HEK293 (cell line): ENCODE results near the gene ZNF385C.

Experiments
- CTCF ChIA-PET: fragments of 350-600 bp; formaldehyde crosslinking; extraction: SDS; loops from one replicate; lab custom pipeline; 2021; ENCODE audit warnings: antibody characterized with exemption; lab: Yijun Ruan, JAX
- POLR2A ChIA-PET: fragments of 300-600 bp; formaldehyde crosslinking; extraction: SDS; loops from one replicate; lab custom pipeline; 2020; ENCODE audit warnings: antibody characterized with exemption, inconsistent platforms; lab: Yijun Ruan, JAX
- H3K27ac ChIP-seq: fragments of 200-500 bp; sonication (Bioruptor generic); 2 replicates; pipeline ENCODE4 v1.5.1; 2014; ENCODE audit warnings: low read depth, low read length, control low read depth, inconsistent platforms; ENCODE audit errors: extremely low read depth
- H3K36me3 ChIP-seq, 2 experiments: fragments of 200-500 bp in 1 of 2; sonication (Bioruptor generic) in 1 of 2; 1 replicate in 1 of 2; 2 replicates in 1 of 2; pipeline ENCODE4 v1.5.1; 2014 to 2017; ENCODE audit warnings: inconsistent platforms in 2 of 2, low read length in 2 of 2; ENCODE audit not compliant: control insufficient read depth in 2 of 2, insufficient read depth in 1 of 2
- H3K4me1 ChIP-seq: fragments of 200-500 bp; sonication (Bioruptor generic); 2 replicates; pipeline ENCODE4 v1.5.1; 2014; ENCODE audit warnings: mild to moderate bottlenecking, low read length, inconsistent platforms; ENCODE audit not compliant: control insufficient read depth, insufficient read depth
- H3K4me3 ChIP-seq: 2 replicates; pipeline ENCODE4 v1.5.1; 2011; ENCODE audit warnings: low read depth, mild to moderate bottlenecking, control low read depth, low read length, moderate library complexity
- H3K9me3 ChIP-seq: fragments of 200-500 bp; sonication (Bioruptor generic); 2 replicates; pipeline ENCODE4 v1.5.1; 2014; ENCODE audit warnings: low read depth, low read length, inconsistent platforms; ENCODE audit not compliant: control insufficient read depth, insufficient read depth
- KLF1 ChIP-seq: fragments of 450-650 bp; formaldehyde crosslinking; IDR thresholded peaks from 2 replicates; pipeline ENCODE4 v1.5.1; 2016; ENCODE audit warnings: missing biosample characterization, missing genetic modification characterization
- ZFP37 ChIP-seq: fragments of 450-650 bp; formaldehyde crosslinking; IDR thresholded peaks from 2 replicates; pipeline ENCODE4 v1.5.1; 2016; ENCODE audit warnings: missing biosample characterization, missing genetic modification characterization
- ZFP41 ChIP-seq: fragments of 450-650 bp; formaldehyde crosslinking; IDR thresholded peaks from 2 replicates; pipeline ENCODE4 v1.5.1; 2016; ENCODE audit warnings: missing biosample characterization, missing genetic modification characterization, borderline replicate concordance
- ZNF140 ChIP-seq: fragments of 450-650 bp; formaldehyde crosslinking; IDR thresholded peaks from 2 replicates; pipeline ENCODE4 v1.5.1; 2016; ENCODE audit warnings: missing biosample characterization, missing genetic modification characterization
- ZNF146 ChIP-seq: fragments of 450-650 bp; formaldehyde crosslinking; IDR thresholded peaks from 2 replicates; pipeline ENCODE4 v1.5.1; 2016; ENCODE audit warnings: missing biosample characterization, missing genetic modification characterization
- ZNF202 ChIP-seq: fragments of 450-650 bp; formaldehyde crosslinking; IDR thresholded peaks from 2 replicates; pipeline ENCODE4 v1.5.1; 2016; ENCODE audit warnings: missing biosample characterization, missing genetic modification characterization, borderline replicate concordance
- ZNF302 ChIP-seq: fragments of 450-650 bp; formaldehyde crosslinking; IDR thresholded peaks from 2 replicates; pipeline ENCODE4 v1.5.1; 2016; ENCODE audit warnings: missing biosample characterization, missing genetic modification characterization, low read depth
- ZNF37A ChIP-seq: fragments of 450-650 bp; IDR thresholded peaks from 2 replicates; pipeline ENCODE4 v1.5.1; 2018; ENCODE audit warnings: missing biosample characterization, missing genetic modification characterization
- ZNF596 ChIP-seq: fragments of 450-650 bp; IDR thresholded peaks from 2 replicates; pipeline ENCODE4 v1.5.0; 2018; ENCODE audit warnings: missing biosample characterization, mild to moderate bottlenecking, missing genetic modification characterization, moderate library complexity
- TF ChIP-seq, protein P1 (sequence below): fragments of 450-650 bp; formaldehyde crosslinking; IDR thresholded peaks from 2 replicates; pipeline ENCODE4 v1.5.1; 2016; ENCODE audit warnings: missing biosample characterization, missing genetic modification characterization
- TF ChIP-seq, protein P2 (sequence below): fragments of 450-650 bp; formaldehyde crosslinking; IDR thresholded peaks from 2 replicates; pipeline ENCODE4 v1.5.1; 2016; ENCODE audit warnings: missing biosample characterization, missing genetic modification characterization
- TF ChIP-seq, protein P3 (sequence below): fragments of 450-650 bp; formaldehyde crosslinking; IDR thresholded peaks from 2 replicates; pipeline ENCODE4 v1.5.1; 2016; ENCODE audit warnings: missing biosample characterization, missing genetic modification characterization
- TF ChIP-seq, protein P4 (sequence below): fragments of 450-650 bp; formaldehyde crosslinking; IDR thresholded peaks from 2 replicates; pipeline ENCODE4 v1.5.1; 2016; ENCODE audit warnings: missing biosample characterization, missing genetic modification characterization
- TF ChIP-seq, protein P5 (sequence below): fragments of 450-650 bp; formaldehyde crosslinking; IDR thresholded peaks from 2 replicates; pipeline ENCODE4 v1.5.1; 2016; ENCODE audit warnings: missing biosample characterization, missing genetic modification characterization
- TF ChIP-seq, protein P6 (sequence below): fragments of 450-650 bp; formaldehyde crosslinking; IDR thresholded peaks from 2 replicates; pipeline ENCODE4 v1.5.1; 2016; ENCODE audit warnings: missing biosample characterization, missing genetic modification characterization, borderline replicate concordance
- TF ChIP-seq, protein P7 (sequence below): fragments of 450-650 bp; formaldehyde crosslinking; optimal IDR thresholded peaks from 2 replicates; pipeline ENCODE3; 2016; ENCODE audit warnings: missing biosample characterization, mild to moderate bottlenecking, missing genetic modification characterization

ZNF385C gene

DNA sequence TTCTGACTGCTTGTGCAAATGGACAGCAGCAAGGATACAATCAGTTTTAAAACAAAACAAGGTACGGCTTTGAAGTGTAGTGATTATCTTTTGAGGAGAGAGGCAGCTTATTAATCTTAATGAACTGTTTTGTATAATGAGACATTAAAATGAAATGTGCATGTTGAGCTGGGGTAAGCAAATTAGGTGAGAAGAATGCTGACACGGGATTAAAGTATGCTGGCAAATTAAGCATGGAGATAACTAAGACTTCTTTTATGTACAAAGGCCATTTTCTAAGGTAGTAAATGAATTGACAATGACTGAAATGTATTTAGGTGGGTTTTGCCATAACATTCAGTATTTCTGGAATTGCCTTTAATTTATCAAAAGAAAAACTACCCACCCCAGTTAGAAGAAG is 99.8 kb downstream of the ZNF385C start:
- Histone ChIP-seq H3K36me3 (peaks cover 73 to 92% of the 10 kb centered on the region in 2 experiments), H3K9me3 (no peaks in the 10 kb centered on the region; the same call in 1 of the 2 replicates), H3K4me1 (no peaks in the 10 kb centered on the region), H3K27ac (no peak overlapping the region)
- CTCF ChIA-PET, result no interaction called here
- POLR2A ChIA-PET, result interaction anchor here (1.6 kb wide), 1 partner anchor 21 kb away, joined by 3 read pairs; the partner anchor contains the start of gene NKIRAS2
- TF ChIP-seq ZNF302 (tag by site-specific recombination) (no peak), ZFP41 (tag by site-specific recombination) (no peak), KLF1 (no peak), ZNF140 (tag by site-specific recombination) (no peak), ZNF146 (tag by site-specific recombination) (no peak), ZNF202 (tag by site-specific recombination) (no peak), ZNF596 (tag by site-specific recombination) (no peak), ZFP37 (tag by site-specific recombination) (no peak), ZNF37A (tag by site-specific recombination) (no peak)
- TF ChIP-seq, protein P1, sequence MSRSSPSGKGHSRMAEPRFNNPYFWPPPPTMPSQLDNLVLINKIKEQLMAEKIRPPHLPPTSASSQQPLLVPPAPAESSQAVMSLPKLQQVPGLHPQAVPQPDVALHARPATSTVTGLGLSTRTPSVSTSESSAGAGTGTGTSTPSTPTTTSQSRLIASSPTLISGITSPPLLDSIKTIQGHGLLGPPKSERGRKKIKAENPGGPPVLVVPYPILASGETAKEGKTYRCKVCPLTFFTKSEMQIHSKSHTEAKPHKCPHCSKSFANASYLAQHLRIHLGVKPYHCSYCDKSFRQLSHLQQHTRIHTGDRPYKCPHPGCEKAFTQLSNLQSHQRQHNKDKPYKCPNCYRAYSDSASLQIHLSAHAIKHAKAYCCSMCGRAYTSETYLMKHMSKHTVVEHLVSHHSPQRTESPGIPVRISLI (tag by site-specific recombination), result no peak
- TF ChIP-seq, protein P2, sequence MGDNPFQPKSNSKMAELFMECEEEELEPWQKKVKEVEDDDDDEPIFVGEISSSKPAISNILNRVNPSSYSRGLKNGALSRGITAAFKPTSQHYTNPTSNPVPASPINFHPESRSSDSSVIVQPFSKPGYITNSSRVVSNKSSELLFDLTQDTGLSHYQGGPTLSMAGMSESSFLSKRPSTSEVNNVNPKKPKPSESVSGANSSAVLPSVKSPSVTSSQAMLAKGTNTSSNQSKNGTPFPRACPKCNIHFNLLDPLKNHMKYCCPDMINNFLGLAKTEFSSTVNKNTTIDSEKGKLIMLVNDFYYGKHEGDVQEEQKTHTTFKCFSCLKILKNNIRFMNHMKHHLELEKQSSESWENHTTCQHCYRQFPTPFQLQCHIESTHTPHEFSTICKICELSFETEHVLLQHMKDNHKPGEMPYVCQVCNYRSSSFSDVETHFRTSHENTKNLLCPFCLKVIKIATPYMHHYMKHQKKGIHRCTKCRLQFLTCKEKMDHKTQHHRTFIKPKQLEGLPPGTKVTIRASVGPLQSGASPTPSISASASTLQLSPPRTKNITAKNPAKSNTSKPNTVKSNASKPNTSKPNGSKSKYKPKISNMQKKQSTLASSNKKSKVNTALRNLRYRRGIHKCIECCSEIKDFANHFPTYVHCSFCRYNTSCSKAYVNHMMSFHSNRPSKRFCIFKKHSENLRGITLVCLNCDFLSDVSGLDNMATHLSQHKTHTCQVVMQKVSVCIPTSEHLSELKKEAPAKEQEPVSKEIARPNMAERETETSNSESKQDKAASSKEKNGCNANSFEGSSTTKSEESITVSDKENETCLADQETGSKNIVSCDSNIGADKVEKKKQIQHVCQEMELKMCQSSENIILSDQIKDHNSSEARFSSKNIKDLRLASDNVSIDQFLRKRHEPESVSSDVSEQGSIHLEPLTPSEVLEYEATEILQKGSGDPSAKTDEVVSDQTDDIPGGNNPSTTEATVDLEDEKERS, result no peak
- TF ChIP-seq, protein P3, sequence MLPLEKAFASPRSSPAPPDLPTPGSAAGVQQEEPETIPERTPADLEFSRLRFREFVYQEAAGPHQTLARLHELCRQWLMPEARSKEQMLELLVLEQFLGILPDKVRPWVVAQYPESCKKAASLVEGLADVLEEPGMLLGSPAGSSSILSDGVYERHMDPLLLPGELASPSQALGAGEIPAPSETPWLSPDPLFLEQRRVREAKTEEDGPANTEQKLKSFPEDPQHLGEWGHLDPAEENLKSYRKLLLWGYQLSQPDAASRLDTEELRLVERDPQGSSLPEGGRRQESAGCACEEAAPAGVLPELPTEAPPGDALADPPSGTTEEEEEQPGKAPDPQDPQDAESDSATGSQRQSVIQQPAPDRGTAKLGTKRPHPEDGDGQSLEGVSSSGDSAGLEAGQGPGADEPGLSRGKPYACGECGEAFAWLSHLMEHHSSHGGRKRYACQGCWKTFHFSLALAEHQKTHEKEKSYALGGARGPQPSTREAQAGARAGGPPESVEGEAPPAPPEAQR (tag by site-specific recombination), result no peak
- TF ChIP-seq, protein P4, sequence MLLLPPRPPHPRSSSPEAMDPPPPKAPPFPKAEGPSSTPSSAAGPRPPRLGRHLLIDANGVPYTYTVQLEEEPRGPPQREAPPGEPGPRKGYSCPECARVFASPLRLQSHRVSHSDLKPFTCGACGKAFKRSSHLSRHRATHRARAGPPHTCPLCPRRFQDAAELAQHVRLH (tag by site-specific recombination), result no peak
- TF ChIP-seq, protein P5, sequence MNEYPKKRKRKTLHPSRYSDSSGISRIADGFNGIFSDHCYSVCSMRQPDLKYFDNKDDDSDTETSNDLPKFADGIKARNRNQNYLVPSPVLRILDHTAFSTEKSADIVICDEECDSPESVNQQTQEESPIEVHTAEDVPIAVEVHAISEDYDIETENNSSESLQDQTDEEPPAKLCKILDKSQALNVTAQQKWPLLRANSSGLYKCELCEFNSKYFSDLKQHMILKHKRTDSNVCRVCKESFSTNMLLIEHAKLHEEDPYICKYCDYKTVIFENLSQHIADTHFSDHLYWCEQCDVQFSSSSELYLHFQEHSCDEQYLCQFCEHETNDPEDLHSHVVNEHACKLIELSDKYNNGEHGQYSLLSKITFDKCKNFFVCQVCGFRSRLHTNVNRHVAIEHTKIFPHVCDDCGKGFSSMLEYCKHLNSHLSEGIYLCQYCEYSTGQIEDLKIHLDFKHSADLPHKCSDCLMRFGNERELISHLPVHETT (tag by site-specific recombination), result no peak
- TF ChIP-seq, protein P6, sequence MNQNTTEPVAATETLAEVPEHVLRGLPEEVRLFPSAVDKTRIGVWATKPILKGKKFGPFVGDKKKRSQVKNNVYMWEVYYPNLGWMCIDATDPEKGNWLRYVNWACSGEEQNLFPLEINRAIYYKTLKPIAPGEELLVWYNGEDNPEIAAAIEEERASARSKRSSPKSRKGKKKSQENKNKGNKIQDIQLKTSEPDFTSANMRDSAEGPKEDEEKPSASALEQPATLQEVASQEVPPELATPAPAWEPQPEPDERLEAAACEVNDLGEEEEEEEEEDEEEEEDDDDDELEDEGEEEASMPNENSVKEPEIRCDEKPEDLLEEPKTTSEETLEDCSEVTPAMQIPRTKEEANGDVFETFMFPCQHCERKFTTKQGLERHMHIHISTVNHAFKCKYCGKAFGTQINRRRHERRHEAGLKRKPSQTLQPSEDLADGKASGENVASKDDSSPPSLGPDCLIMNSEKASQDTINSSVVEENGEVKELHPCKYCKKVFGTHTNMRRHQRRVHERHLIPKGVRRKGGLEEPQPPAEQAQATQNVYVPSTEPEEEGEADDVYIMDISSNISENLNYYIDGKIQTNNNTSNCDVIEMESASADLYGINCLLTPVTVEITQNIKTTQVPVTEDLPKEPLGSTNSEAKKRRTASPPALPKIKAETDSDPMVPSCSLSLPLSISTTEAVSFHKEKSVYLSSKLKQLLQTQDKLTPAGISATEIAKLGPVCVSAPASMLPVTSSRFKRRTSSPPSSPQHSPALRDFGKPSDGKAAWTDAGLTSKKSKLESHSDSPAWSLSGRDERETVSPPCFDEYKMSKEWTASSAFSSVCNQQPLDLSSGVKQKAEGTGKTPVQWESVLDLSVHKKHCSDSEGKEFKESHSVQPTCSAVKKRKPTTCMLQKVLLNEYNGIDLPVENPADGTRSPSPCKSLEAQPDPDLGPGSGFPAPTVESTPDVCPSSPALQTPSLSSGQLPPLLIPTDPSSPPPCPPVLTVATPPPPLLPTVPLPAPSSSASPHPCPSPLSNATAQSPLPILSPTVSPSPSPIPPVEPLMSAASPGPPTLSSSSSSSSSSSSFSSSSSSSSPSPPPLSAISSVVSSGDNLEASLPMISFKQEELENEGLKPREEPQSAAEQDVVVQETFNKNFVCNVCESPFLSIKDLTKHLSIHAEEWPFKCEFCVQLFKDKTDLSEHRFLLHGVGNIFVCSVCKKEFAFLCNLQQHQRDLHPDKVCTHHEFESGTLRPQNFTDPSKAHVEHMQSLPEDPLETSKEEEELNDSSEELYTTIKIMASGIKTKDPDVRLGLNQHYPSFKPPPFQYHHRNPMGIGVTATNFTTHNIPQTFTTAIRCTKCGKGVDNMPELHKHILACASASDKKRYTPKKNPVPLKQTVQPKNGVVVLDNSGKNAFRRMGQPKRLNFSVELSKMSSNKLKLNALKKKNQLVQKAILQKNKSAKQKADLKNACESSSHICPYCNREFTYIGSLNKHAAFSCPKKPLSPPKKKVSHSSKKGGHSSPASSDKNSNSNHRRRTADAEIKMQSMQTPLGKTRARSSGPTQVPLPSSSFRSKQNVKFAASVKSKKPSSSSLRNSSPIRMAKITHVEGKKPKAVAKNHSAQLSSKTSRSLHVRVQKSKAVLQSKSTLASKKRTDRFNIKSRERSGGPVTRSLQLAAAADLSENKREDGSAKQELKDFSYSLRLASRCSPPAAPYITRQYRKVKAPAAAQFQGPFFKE, result no peak
- TF ChIP-seq, protein P7, sequence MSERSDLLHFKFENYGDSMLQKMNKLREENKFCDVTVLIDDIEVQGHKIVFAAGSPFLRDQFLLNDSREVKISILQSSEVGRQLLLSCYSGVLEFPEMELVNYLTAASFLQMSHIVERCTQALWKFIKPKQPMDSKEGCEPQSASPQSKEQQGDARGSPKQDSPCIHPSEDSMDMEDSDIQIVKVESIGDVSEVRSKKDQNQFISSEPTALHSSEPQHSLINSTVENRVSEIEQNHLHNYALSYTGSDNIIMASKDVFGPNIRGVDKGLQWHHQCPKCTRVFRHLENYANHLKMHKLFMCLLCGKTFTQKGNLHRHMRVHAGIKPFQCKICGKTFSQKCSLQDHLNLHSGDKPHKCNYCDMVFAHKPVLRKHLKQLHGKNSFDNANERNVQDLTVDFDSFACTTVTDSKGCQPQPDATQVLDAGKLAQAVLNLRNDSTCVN (tag by site-specific recombination), result no peak
- TF ChIP-seq, all 188 proteins: peak for 0
- no peak overlapping the region for H3K4me3 ChIP-seq
